GM18507 (cell line): ENCODE results near the gene CHN1.

Experiments used
- DNase-seq: peaks from one replicate; pipeline ENCODE4 v3.0.0; 2011; ENCODE audit warnings: low read depth; ENCODE audit not compliant: insufficient read length; ENCODE audit errors: extremely low spot score
- FAIRE-seq: peaks from 2 replicates; lab custom pipeline; 2011; peaks lifted over from hg19 to GRCh38; lab: Jason Lieb, UNC

The CHN1 gene

GRCh38 chr2:174841350-174841749 lies 163.8 kb downstream of the CHN1 start:
- DNase-seq: no peak
- FAIRE-seq: no peak

GRCh38 chr2:174840436-174840835 lies 164.7 kb downstream of the CHN1 start:
- DNase-seq (no peak), FAIRE-seq (no peak)

- no peak for DNase-seq
- FAIRE-seq: no peak
Observed at GRCh38 chr2:174839662-174840061, 165.5 kb downstream of the CHN1 start.

GRCh38 chr2:174836995-174837390 lies 168.2 kb downstream of the CHN1 start:
- FAIRE-seq (no peak), DNase-seq (no peak)

GRCh38 chr2:174836377-174836994 lies 168.7 kb downstream of the CHN1 start:
- DNase-seq (no peak), FAIRE-seq (no peak)

- DNase-seq (no peak), FAIRE-seq (no peak)
Observed at GRCh38 chr2:174835797-174836255, 169.4 kb downstream of the CHN1 start.

GRCh38 chr2:174833737-174834136 lies 171.4 kb downstream of the CHN1 start:
- no peak for DNase-seq
- FAIRE-seq: no peak

- DNase-seq: no peak
- FAIRE-seq: no peak
Observed at GRCh38 chr2:174830561-174830960, 174.6 kb downstream of the CHN1 start.

- DNase-seq: no peak
- FAIRE-seq: no peak
Observed at GRCh38 chr2:174829550-174829949, 175.6 kb downstream of the CHN1 start.

- no peak for DNase-seq
- FAIRE-seq: no peak
Observed at GRCh38 chr2:174827371-174828369, 177.5 kb downstream of the CHN1 start.

GRCh38 chr2:174826051-174826450 lies 179.1 kb downstream of the CHN1 start:
- no peak for DNase-seq
- no peak for FAIRE-seq

GRCh38 chr2:174824068-174824467 lies 181.1 kb downstream of the CHN1 start:
- FAIRE-seq: no peak
- no peak for DNase-seq

- FAIRE-seq: no peak
Observed at GRCh38 chr2:174821628-174822027, 183.6 kb downstream of the CHN1 start.

GRCh38 chr2:174820361-174820760 lies 184.8 kb downstream of the CHN1 start:
- DNase-seq (no peak), FAIRE-seq (no peak)

More at GRCh38 chr2:174821628-174822027, 183.6 kb downstream of the CHN1 start:
- no peak for DNase-seq

GRCh38 chr2:174815526-174815925 lies 189.7 kb downstream of the CHN1 start:
- DNase-seq (no peak), FAIRE-seq (no peak)

GRCh38 chr2:174812037-174812436 lies 193.1 kb downstream of the CHN1 start:
- no peak for DNase-seq
- FAIRE-seq: no peak

GRCh38 chr2:174807931-174808330 lies 197.2 kb downstream of the CHN1 start:
- DNase-seq: no peak
- no peak for FAIRE-seq

- no peak for DNase-seq
- FAIRE-seq: no peak
Observed at GRCh38 chr2:174805803-174806202, 199.4 kb downstream of the CHN1 start.

GRCh38 chr2:174802459-174802858 lies 202.7 kb downstream of the CHN1 start:
- FAIRE-seq (no peak), DNase-seq (no peak)

- FAIRE-seq (no peak), DNase-seq (no peak)
Observed at GRCh38 chr2:174800436-174801205, 204.6 kb downstream of the CHN1 start.
